K562 (cell line): ENCODE results near the gene WDR70.
"Not testable (repeated sequence)": the region's sequence is repeated elsewhere in the genome, so short reads cannot be mapped to it uniquely, and the experiment has no call there.

Experiments
- CHD1 ChIP-seq: fragments of 200-600 bp; sonication (generic); IDR thresholded peaks from one replicate; pipeline ENCODE4 v1.6.1; 2012; ENCODE audit warnings: mild to moderate bottlenecking, moderate library complexity, low read length, inconsistent platforms
- CTCF ChIP-seq, 3 experiments: IDR thresholded peaks in 2 of 3; conservative IDR thresholded peaks in 1 of 3; 2 replicates each; pipeline ENCODE4 v1.5.1; 2011 to 2012; ENCODE audit warnings: low read length in 3 of 3, mild to moderate bottlenecking in 3 of 3, control low read depth in 2 of 3, improper control_type of control experiment in 1 of 3, inconsistent platforms in 1 of 3, low read depth in 1 of 3, mixed read lengths in 1 of 3, moderate library complexity in 1 of 3; ENCODE audit not compliant: insufficient read depth in 2 of 3
- ELF4 ChIP-seq: fragments of 450-650 bp; formaldehyde crosslinking; IDR thresholded peaks from 2 replicates; pipeline ENCODE4 v1.4.0; 2022; ENCODE audit warnings: missing genetic modification characterization
- HCFC1 ChIP-seq: IDR thresholded peaks from 2 replicates; pipeline ENCODE4 v1.6.1; 2012; ENCODE audit warnings: low read depth, low read length, improper control_type of control experiment
- JUND ChIP-seq, 2 experiments: IDR thresholded peaks; 2 replicates in 1 of 2; 3 replicates in 1 of 2; pipeline ENCODE4 v1.6.1; 2011; ENCODE audit warnings: borderline replicate concordance in 2 of 2, low read depth in 2 of 2, low read length in 2 of 2, improper control_type of control experiment in 1 of 2, missing biosample characterization in 1 of 2, missing genetic modification characterization in 1 of 2, missing genetic modification reagents in 1 of 2
- POLR2A ChIP-seq: fragments of 450-650 bp; conservative IDR thresholded peaks from 2 replicates; pipeline ENCODE4 v1.6.1; 2016
- PTRF ChIP-seq: fragments of 450-650 bp; IDR thresholded peaks from 2 replicates; pipeline ENCODE4 v1.6.1; 2016; ENCODE audit warnings: mild to moderate bottlenecking, missing genetic modification characterization, missing compliant biosample characterization
- SAFB2 ChIP-seq: fragments of 200-400 bp; formaldehyde crosslinking; IDR thresholded peaks from 2 replicates; pipeline ENCODE4 v1.6.1; 2018; ENCODE audit warnings: borderline replicate concordance, low read length, low read depth, moderate library complexity; ENCODE audit not compliant: severe bottlenecking
- TSHZ1 ChIP-seq: fragments of 250-450 bp; sonication (Bioruptor Pico); IDR thresholded peaks from 2 replicates; pipeline ENCODE4 v1.4.0; 2020; ENCODE audit warnings: mild to moderate bottlenecking, moderate library complexity
- XRCC5 ChIP-seq: fragments of 200-400 bp; formaldehyde crosslinking; IDR thresholded peaks from 2 replicates; pipeline ENCODE4 v1.6.1; 2017; ENCODE audit warnings: low read depth, mild to moderate bottlenecking, low read length
- ZFP36 ChIP-seq: fragments of 150-350 bp; IDR thresholded peaks from 2 replicates; pipeline ENCODE4 v1.6.1; 2018; ENCODE audit warnings: low read length, low read depth; ENCODE audit not compliant: partially characterized antibody

GRCh38 chr5:37378066-37378465 is 1.1 kb upstream of the WDR70 start:
- not testable (repeated sequence) for TF ChIP-seq JUND (IDR thresholded peaks at IDR 0.05; ENCODE audit: borderline replicate concordance, low read depth, low read length); JUND (tag; IDR thresholded peaks at IDR 0.05; ENCODE audit: borderline replicate concordance, low read depth, low read length); ZFP36; TSHZ1 (CRISPR knock-in tag); CTCF (IDR thresholded peaks at IDR 0.05 in 2 of 3, conservative IDR thresholded peaks at IDR 0.05 in 1 of 3; ENCODE audit: insufficient read depth in 2 of 3, low read depth in 1 of 3, low read length in 3 of 3); SAFB2; CHD1; ELF4 (CRISPR knock-in tag); HCFC1; POLR2A; PTRF; XRCC5
